Neutrophil (primary cell): ENCODE data around the gene NLRX1.
"Not testable (repeated sequence)": the region's sequence is repeated elsewhere in the genome, so short reads cannot be mapped to it uniquely, and the experiment has no call there.

Experiments used
- H3K27ac ChIP-seq: fragments of 200-600 bp; sonication (generic); 2 replicates; pipeline ENCODE4 v1.5.1; 2016; ENCODE audit warnings: mild to moderate bottlenecking, moderate library complexity
- H3K27me3 ChIP-seq: fragments of 200-600 bp; sonication (generic); 2 replicates; pipeline ENCODE4 v1.6.0; 2016; ENCODE audit warnings: mild to moderate bottlenecking
- H3K36me3 ChIP-seq: fragments of 200-600 bp; sonication (generic); 2 replicates; pipeline ENCODE4 v1.5.1; 2017
- H3K4me1 ChIP-seq, 2 experiments: fragments of 200-600 bp in 1 of 2; sonication (generic) in 1 of 2; 1 replicate in 1 of 2; 2 replicates in 1 of 2; pipeline versions ENCODE4 v1.5.1 to v1.6.1; 2013 to 2016; ENCODE audit warnings: low read depth in 1 of 2, low read length in 1 of 2, mild to moderate bottlenecking in 1 of 2, moderate library complexity in 1 of 2; ENCODE audit not compliant: control insufficient read depth in 1 of 2, insufficient read depth in 1 of 2
- H3K4me3 ChIP-seq, 2 experiments: fragments of 200-600 bp in 1 of 2; sonication (generic) in 1 of 2; 1 replicate in 1 of 2; 2 replicates in 1 of 2; pipeline ENCODE4 v1.5.1; 2013 to 2016; ENCODE audit warnings: low read depth in 1 of 2, low read length in 1 of 2, mild to moderate bottlenecking in 1 of 2, moderate library complexity in 1 of 2
- H3K9me3 ChIP-seq: fragments of 200-600 bp; sonication (generic); 2 replicates; pipeline ENCODE4 v1.5.1; 2016
- CTCF ChIP-seq: fragments of 200-600 bp; sonication (generic); IDR thresholded peaks from 2 replicates; pipeline ENCODE4 v1.5.1; 2016; ENCODE audit warnings: antibody characterized with exemption

The NLRX1 gene

GRCh38 chr11:119121811-119122124 lies 46.8 kb upstream of the NLRX1 start:
- no peaks in the 10 kb centered on the region for H3K9me3 ChIP-seq
- TF ChIP-seq CTCF = no peak
- H3K4me3 ChIP-seq = peak overlapping the region; percentile 88 to 94
- H3K4me1 ChIP-seq = peaks cover 26 to 31% of the 10 kb centered on the region in 2 experiments
- peak overlapping the region; percentile 84 for H3K27ac ChIP-seq
- H3K36me3 ChIP-seq = peaks cover 16% of the 10 kb centered on the region
- H3K27me3 ChIP-seq = no peaks in the 10 kb centered on the region

DNA sequence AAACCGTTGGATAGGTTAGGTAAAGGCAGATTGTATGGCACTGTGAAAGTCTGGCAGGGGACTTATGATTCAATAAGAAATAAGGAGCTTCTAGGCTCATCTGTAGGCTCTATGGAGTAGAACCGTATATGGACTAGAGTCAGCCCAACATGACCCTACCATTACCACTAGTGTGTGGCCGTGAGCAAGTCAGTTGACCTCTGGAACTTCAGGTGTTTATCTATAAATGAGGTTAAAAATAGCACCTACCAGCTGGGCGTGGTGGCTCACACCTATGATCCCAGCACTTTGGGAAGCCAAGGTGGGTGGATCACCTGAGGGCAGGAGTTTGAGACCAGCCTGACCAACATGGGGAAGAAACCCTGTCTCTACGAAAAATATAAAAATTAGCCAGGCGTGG lies 42.7 kb upstream of the NLRX1 start:
- Histone ChIP-seq H3K36me3 (peaks cover 45% of the 10 kb centered on the region), H3K27me3 (no peaks in the 10 kb centered on the region), H3K4me3 (no peak overlapping the region), H3K9me3 (no peaks in the 10 kb centered on the region), H3K4me1 (peaks cover 13 to 19% of the 10 kb centered on the region in 2 experiments), H3K27ac (no peak overlapping the region)
- no peak for TF ChIP-seq CTCF

GRCh38 chr11:119126675-119127268 lies 41.8 kb upstream of the NLRX1 start:
- H3K4me3 ChIP-seq = no peak overlapping the region
- H3K36me3 ChIP-seq = peaks cover 55% of the 10 kb centered on the region
- TF ChIP-seq CTCF = no peak

DNA sequence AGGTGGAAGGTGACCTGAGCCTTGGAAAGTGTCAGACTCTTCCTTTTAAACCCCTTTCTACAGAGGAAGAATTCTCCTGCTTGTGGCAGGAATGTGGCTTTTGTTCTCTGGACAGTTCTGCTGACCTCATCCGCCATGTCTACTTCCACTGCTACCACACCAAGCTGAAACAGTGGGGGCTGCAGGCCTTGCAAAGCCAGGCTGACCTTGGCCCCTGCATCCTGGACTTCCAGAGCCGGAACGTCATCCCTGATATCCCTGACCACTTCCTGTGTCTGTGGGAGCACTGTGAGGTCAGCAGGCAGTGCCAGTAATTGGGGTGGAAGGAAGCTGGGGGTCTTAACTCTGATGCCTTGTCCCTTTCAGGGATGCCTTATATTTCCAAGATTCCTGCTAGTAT lies 37.9 kb upstream of the NLRX1 start:
- Histone ChIP-seq H3K27ac (no peak overlapping the region), H3K36me3 (peaks cover 70% of the 10 kb centered on the region), H3K27me3 (no peaks in the 10 kb centered on the region), H3K9me3 (no peaks in the 10 kb centered on the region), H3K4me3 (no peak overlapping the region), H3K4me1 (peaks cover 0 to 5% of the 10 kb centered on the region in 2 experiments)
- no peak for TF ChIP-seq CTCF

More at GRCh38 chr11:119126675-119127268, 41.8 kb upstream of the NLRX1 start:
- Histone ChIP-seq H3K4me1 (peaks cover 9 to 14% of the 10 kb centered on the region in 2 experiments), H3K27ac (peak overlapping the region; percentile 18), H3K9me3 (no peaks in the 10 kb centered on the region), H3K27me3 (no peaks in the 10 kb centered on the region)

- H3K36me3 ChIP-seq = peaks cover 51% of the 10 kb centered on the region
- peak overlapping the region; percentile 20 for H3K27ac ChIP-seq
- no peak overlapping the region for H3K4me3 ChIP-seq
- TF ChIP-seq CTCF = peak; percentile 36
- H3K9me3 ChIP-seq = no peaks in the 10 kb centered on the region
- H3K27me3 ChIP-seq = no peaks in the 10 kb centered on the region
- peaks cover 0 to 5% of the 10 kb centered on the region in 2 experiments for H3K4me1 ChIP-seq
Measured at GRCh38 chr11:119134389-119134978, 34.0 kb upstream of the NLRX1 start.

GRCh38 chr11:119139276-119139675 lies 29.2 kb upstream of the NLRX1 start:
- not testable (repeated sequence) for H3K4me1 ChIP-seq, H3K27ac ChIP-seq, H3K27me3 ChIP-seq, H3K9me3 ChIP-seq, H3K36me3 ChIP-seq, H3K4me3 ChIP-seq
